ENCODE measurements around the gene SDSL.

SDSL gene

DNA sequence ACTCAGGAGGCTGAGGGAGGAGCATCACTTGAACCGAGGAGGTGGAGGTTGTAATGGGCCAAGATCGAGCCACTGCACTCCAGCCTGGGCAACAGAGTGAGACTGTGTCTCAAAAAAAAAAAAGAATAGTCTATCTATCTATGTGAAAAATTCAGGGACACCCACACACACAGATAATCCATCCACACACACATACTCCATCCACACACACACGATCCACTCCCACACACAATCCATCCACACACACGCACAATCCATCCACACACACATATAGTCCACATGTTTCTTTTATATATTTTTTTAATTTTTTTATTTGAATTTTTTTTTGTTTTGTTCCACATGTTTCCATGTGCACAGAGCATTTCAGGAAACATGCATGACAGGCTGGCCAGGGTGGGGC is 21.8 kb upstream of the SDSL start:
- Histone ChIP-seq H3K79me2 (ENCODE audit: control insufficient read depth, low read length) (no peaks in the 10 kb centered on the region), H3K27ac (ENCODE audit: low read depth, low read length) (no peak overlapping the region), H3K9me2 (replicated peaks; ENCODE audit: control insufficient read depth, low read length) (no peaks in the 10 kb centered on the region), H3K9me3 (ENCODE audit: control insufficient read depth, insufficient read depth, low read length) (no peaks in the 10 kb centered on the region), H4K20me1 (ENCODE audit: control insufficient read depth, insufficient read depth, low read depth, low read length) (no peaks in the 10 kb centered on the region), H3K4me2 (ENCODE audit: low read length) (no peak overlapping the region), H3K27me3 (ENCODE audit: control insufficient read depth, low read length) (0 out of 2 replicates have a peak, but pooled peaks cover 8% of the 10 kb centered on the region), H3K36me3 (ENCODE audit: control insufficient read depth, low read length) (no peaks in the 10 kb centered on the region), H3K4me1 (ENCODE audit: control insufficient read depth, low read length) (no peaks in the 10 kb centered on the region; the same call in 1 of the 2 replicates), H3F3A (ENCODE audit: control insufficient read depth, insufficient read depth) (no peaks in the 10 kb centered on the region), H3K4me3 (ENCODE audit: low read length) (no peak overlapping the region)
- TF ChIP-seq EZH2phosphoT487 (IDR thresholded peaks at IDR 0.05; ENCODE audit: borderline replicate concordance, low read length): no peak
- TF ChIP-seq, protein P1, sequence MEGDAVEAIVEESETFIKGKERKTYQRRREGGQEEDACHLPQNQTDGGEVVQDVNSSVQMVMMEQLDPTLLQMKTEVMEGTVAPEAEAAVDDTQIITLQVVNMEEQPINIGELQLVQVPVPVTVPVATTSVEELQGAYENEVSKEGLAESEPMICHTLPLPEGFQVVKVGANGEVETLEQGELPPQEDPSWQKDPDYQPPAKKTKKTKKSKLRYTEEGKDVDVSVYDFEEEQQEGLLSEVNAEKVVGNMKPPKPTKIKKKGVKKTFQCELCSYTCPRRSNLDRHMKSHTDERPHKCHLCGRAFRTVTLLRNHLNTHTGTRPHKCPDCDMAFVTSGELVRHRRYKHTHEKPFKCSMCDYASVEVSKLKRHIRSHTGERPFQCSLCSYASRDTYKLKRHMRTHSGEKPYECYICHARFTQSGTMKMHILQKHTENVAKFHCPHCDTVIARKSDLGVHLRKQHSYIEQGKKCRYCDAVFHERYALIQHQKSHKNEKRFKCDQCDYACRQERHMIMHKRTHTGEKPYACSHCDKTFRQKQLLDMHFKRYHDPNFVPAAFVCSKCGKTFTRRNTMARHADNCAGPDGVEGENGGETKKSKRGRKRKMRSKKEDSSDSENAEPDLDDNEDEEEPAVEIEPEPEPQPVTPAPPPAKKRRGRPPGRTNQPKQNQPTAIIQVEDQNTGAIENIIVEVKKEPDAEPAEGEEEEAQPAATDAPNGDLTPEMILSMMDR (IDR thresholded peaks at IDR 0.05; ENCODE audit: low read depth, low read length, poor library complexity, severe bottlenecking): no peak

- TF ChIP-seq EZH2phosphoT487 (IDR thresholded peaks at IDR 0.05; ENCODE audit: borderline replicate concordance, low read length): no peak
- TF ChIP-seq, protein P1 (IDR thresholded peaks at IDR 0.05; ENCODE audit: low read depth, low read length, poor library complexity, severe bottlenecking): no peak
- Histone ChIP-seq H3K9me2 (replicated peaks; ENCODE audit: control insufficient read depth, low read length) (no peaks in the 10 kb centered on the region), H3K9me3 (ENCODE audit: control insufficient read depth, insufficient read depth, low read length) (no peaks in the 10 kb centered on the region), H3K27ac (ENCODE audit: low read depth, low read length) (no peak overlapping the region), H3K4me2 (ENCODE audit: low read length) (no peak overlapping the region), H3F3A (ENCODE audit: control insufficient read depth, insufficient read depth) (no peaks in the 10 kb centered on the region), H3K36me3 (ENCODE audit: control insufficient read depth, low read length) (no peaks in the 10 kb centered on the region), H3K79me2 (ENCODE audit: control insufficient read depth, low read length) (no peaks in the 10 kb centered on the region), H4K20me1 (ENCODE audit: control insufficient read depth, insufficient read depth, low read depth, low read length) (no peaks in the 10 kb centered on the region), H3K4me1 (ENCODE audit: control insufficient read depth, low read length) (no peaks in the 10 kb centered on the region), H3K27me3 (ENCODE audit: control insufficient read depth, low read length) (0 out of 2 replicates have a peak, but pooled peaks cover 8% of the 10 kb centered on the region), H3K4me3 (ENCODE audit: low read length) (no peak overlapping the region)
Measured at GRCh38 chr12:113401066-113402000, 20.8 kb upstream of the SDSL start.

DNA sequence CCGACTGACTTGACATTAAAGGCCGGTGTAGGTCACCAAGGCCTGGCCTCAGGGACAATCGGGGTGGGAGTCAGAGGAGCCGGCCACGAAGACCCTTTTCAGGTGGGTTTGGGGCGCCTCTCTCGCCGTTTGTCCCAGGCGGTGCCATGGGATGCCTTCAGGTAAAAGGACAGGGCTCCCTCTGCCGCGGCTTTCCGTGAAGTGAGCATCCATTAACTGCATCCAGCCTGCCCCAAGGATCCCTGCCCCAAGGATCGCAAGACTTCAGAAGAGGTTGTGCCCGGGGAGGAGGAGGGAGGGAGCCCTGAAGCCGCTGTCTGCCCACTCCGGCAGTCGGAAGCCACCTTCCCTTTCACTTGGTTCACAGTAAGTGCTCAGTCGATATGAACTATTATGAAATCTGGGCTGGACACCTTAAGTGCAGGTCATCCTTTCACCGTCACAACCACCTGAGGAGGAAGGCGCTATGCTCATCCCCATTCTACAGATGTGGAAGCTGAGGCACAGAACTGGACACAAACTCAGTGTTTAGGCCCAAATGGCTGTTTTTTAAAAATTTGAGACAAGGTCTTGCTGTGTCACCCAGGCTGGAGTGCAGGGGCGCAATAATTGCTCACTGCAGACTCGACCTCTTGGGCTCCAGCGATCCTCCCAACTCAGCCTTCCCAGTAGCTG is 19.5 kb upstream of the SDSL start:
- Histone ChIP-seq H3K4me2 (ENCODE audit: low read length) (no peak overlapping the region), H3K4me1 (ENCODE audit: control insufficient read depth, low read length) (no peaks in the 10 kb centered on the region), H4K20me1 (ENCODE audit: control insufficient read depth, insufficient read depth, low read depth, low read length) (no peaks in the 10 kb centered on the region), H3F3A (ENCODE audit: control insufficient read depth, insufficient read depth) (no peaks in the 10 kb centered on the region), H3K36me3 (ENCODE audit: control insufficient read depth, low read length) (no peaks in the 10 kb centered on the region), H3K9me2 (replicated peaks; ENCODE audit: control insufficient read depth, low read length) (no peaks in the 10 kb centered on the region), H3K4me3 (ENCODE audit: low read length) (no peak overlapping the region), H3K79me2 (ENCODE audit: control insufficient read depth, low read length) (no peaks in the 10 kb centered on the region), H3K27me3 (ENCODE audit: control insufficient read depth, low read length) (0 out of 2 replicates have a peak, but pooled peaks cover 8% of the 10 kb centered on the region), H3K27ac (ENCODE audit: low read depth, low read length) (no peak overlapping the region), H3K9me3 (ENCODE audit: control insufficient read depth, insufficient read depth, low read length) (no peaks in the 10 kb centered on the region)
- TF ChIP-seq, protein P1 (IDR thresholded peaks at IDR 0.05; ENCODE audit: low read depth, low read length, poor library complexity, severe bottlenecking): no peak
- no peak for TF ChIP-seq EZH2phosphoT487 (IDR thresholded peaks at IDR 0.05; ENCODE audit: borderline replicate concordance, low read length)
